Activated effector memory CD4-positive, alpha-beta T cell treated with anti-CD3 and anti-CD28 coated beads, Interleukin-2, amount 50 U/mL, for 16 hours (primary cell): ENCODE results near the gene RBBP8NL.

Source experiments
- DNase-seq: peaks from one replicate; pipeline ENCODE4 v3.0.0-alpha.2; 2020

Gene RBBP8NL

GRCh38 chr20:62419759-62420158 is 7.6 kb downstream of the RBBP8NL start:
- DNase-seq = no peak

GRCh38 chr20:62418709-62419487 is 8.4 kb downstream of the RBBP8NL start:
- no peak for DNase-seq

GRCh38 chr20:62417981-62418708 is 9.2 kb downstream of the RBBP8NL start:
- no peak for DNase-seq

GRCh38 chr20:62416651-62417637 is 10.4 kb downstream of the RBBP8NL start:
- no peak for DNase-seq

GRCh38 chr20:62415354-62416111 is 11.8 kb downstream of the RBBP8NL start:
- DNase-seq = no peak

GRCh38 chr20:62413896-62414481 is 13.3 kb downstream of the RBBP8NL start:
- no peak for DNase-seq

GRCh38 chr20:62413025-62413570 is 14.2 kb downstream of the RBBP8NL start:
- DNase-seq = no peak

GRCh38 chr20:62412194-62413024 is 14.9 kb downstream of the RBBP8NL start:
- DNase-seq = no peak

- no peak for DNase-seq
These were observed 15.7 kb downstream of the RBBP8NL start for GRCh38 chr20:62411479-62412193.

GRCh38 chr20:62410746-62411478 is 16.4 kb downstream of the RBBP8NL start:
- DNase-seq = no peak

GRCh38 chr20:62409931-62410745 is 17.2 kb downstream of the RBBP8NL start:
- peak; percentile 76 for DNase-seq

GRCh38 chr20:62409086-62409853 is 18.1 kb downstream of the RBBP8NL start:
- no peak for DNase-seq

- DNase-seq = no peak
These were observed 18.7 kb downstream of the RBBP8NL start for GRCh38 chr20:62408640-62409039.

- DNase-seq = no peak
These were observed 19.3 kb downstream of the RBBP8NL start for GRCh38 chr20:62408055-62408454.

GRCh38 chr20:62407221-62407992 is 19.9 kb downstream of the RBBP8NL start, which contains the start of gene CABLES2:
TSS of gene CABLES2 (minus strand) at chr20:62407285. CDS start at chr20:62407276, 9 bp downstream.
- peak; percentile 97 for DNase-seq

GRCh38 chr20:62406635-62407176 is 20.6 kb downstream of the RBBP8NL start:
- DNase-seq = no peak
